Measurements from ENCODE around the gene ADAM22. TPM values are rescaled to one million over a fixed set of nuclear protein-coding genes. Genes with fewer than 3 reads are reported as not detected.

Gene ADAM22
- total and polyA plus RNA-seq, 2 of the 4 experiments (the other 2 are of a cell fraction): 0.03 to 0.18 TPM

- TF ChIP-seq RFX5 (IDR thresholded peaks at IDR 0.05; ENCODE audit: low read depth, low read length) (no peak), CHD1 (IDR thresholded peaks at IDR 0.05; ENCODE audit: low read depth, low read length) (no peak), POLR2A (IDR thresholded peaks at IDR 0.05; ENCODE audit: low read depth, low read length) (no peak), NFE2L2 (IDR thresholded peaks at IDR 0.05; ENCODE audit: low read depth, low read length) (no peak), ELK1 (IDR thresholded peaks at IDR 0.05; ENCODE audit: borderline replicate concordance, low read depth, low read length) (no peak), RCOR1 (IDR thresholded peaks at IDR 0.05; ENCODE audit: insufficient replicate concordance, low read length) (no peak)
These were observed at the start of gene ADAM22 (continued) for GRCh38 chr7:87933953-87934698.

Measured in IMR-90 (cell line).